GM23248 (cell line): ENCODE results near the gene CAMLG. TPM values are rescaled to one million over a fixed set of nuclear protein-coding genes. Genes with fewer than 3 reads are reported as not detected.

Experiments used
- DNase-seq: peaks from one replicate; pipeline ENCODE4 v3.0.0-alpha.2; 2015
- H2AFZ ChIP-seq: fragments of 200-600 bp; sonication (generic); 2 replicates; pipeline ENCODE4 v1.6.1; 2016; ENCODE audit warnings: antibody characterized with exemption
- H3F3A ChIP-seq: fragments of 200-600 bp; sonication (generic); 2 replicates; pipeline ENCODE4 v1.6.1; 2016; ENCODE audit warnings: mild to moderate bottlenecking, antibody characterized with exemption, mixed run types; ENCODE audit not compliant: insufficient read depth
- H3K27ac ChIP-seq: fragments of 200-600 bp; sonication (generic); 2 replicates; pipeline ENCODE4 v1.5.1; 2016; ENCODE audit warnings: mild to moderate bottlenecking
- H3K27me3 ChIP-seq: fragments of 200-600 bp; sonication (generic); replicated peaks from 2 replicates; pipeline ENCODE4 v1.6.1; 2016; ENCODE audit warnings: mild to moderate bottlenecking; ENCODE audit not compliant: insufficient read depth
- H3K36me3 ChIP-seq: fragments of 200-600 bp; sonication (generic); 2 replicates; pipeline ENCODE4 v1.6.1; 2016; ENCODE audit warnings: low read depth, mild to moderate bottlenecking
- H3K4me1 ChIP-seq: fragments of 200-600 bp; sonication (generic); 2 replicates; pipeline ENCODE4 v1.6.1; 2016; ENCODE audit warnings: mild to moderate bottlenecking; ENCODE audit not compliant: insufficient read depth
- H3K4me2 ChIP-seq: fragments of 200-600 bp; sonication (generic); one replicate; pipeline ENCODE4 v1.6.1; 2016; ENCODE audit warnings: mild to moderate bottlenecking; ENCODE audit not compliant: unreplicated experiment
- H3K4me3 ChIP-seq: fragments of 200-600 bp; sonication (generic); 2 replicates; pipeline ENCODE4 v1.5.1; 2016; ENCODE audit warnings: mild to moderate bottlenecking
- H3K79me2 ChIP-seq: fragments of 200-600 bp; sonication (generic); 2 replicates; pipeline ENCODE4 v1.6.1; 2016; ENCODE audit warnings: mild to moderate bottlenecking; ENCODE audit not compliant: insufficient read depth
- H3K9ac ChIP-seq: fragments of 200-600 bp; sonication (generic); 2 replicates; pipeline ENCODE4 v1.6.1; 2016; ENCODE audit warnings: mild to moderate bottlenecking
- H3K9me2 ChIP-seq: fragments of 200-600 bp; sonication (generic); 2 replicates; pipeline ENCODE4 v1.6.1; 2016; ENCODE audit warnings: mixed run types, mild to moderate bottlenecking, moderate library complexity; ENCODE audit not compliant: insufficient read depth
- H3K9me3 ChIP-seq: fragments of 200-600 bp; sonication (generic); one replicate; pipeline ENCODE4 v1.6.1; 2017; ENCODE audit warnings: low read depth
- H4K20me1 ChIP-seq: fragments of 200-600 bp; sonication (generic); 2 replicates; pipeline ENCODE4 v1.6.0; 2016; ENCODE audit not compliant: insufficient read depth
- EZH2 ChIP-seq: fragments of 200-600 bp; sonication (generic); IDR thresholded peaks from 2 replicates; pipeline ENCODE4 v1.6.1; 2018; ENCODE audit warnings: antibody characterized with exemption, mild to moderate bottlenecking; ENCODE audit not compliant: insufficient read depth, poor library complexity, severe bottlenecking
- EZH2phosphoT487 ChIP-seq: fragments of 200-600 bp; sonication (generic); IDR thresholded peaks from 2 replicates; pipeline ENCODE4 v1.6.1; 2018; ENCODE audit warnings: antibody characterized with exemption, moderate library complexity, mild to moderate bottlenecking, low read depth; ENCODE audit not compliant: insufficient read depth
- WGBS, 2 experiments: methylation state at CpG; one replicate each; pipeline ENCODE4 v1.1.6; 2015 to 2017; ENCODE audit warnings: low lambda C conversion rate in 2 of 2, low coverage in 1 of 2; ENCODE audit errors: missing lambda C conversion rate in 2 of 2; 5-methylcytosine and 5-hydroxymethylcytosine counted together
- in situ Hi-C: fragments of 300-500 bp; cut with MboI; formaldehyde crosslinking; loops from 2 replicates; pipeline ENCODE4 v1.15.0; 2020
- polyA plus RNA-seq: library from polyadenylated mRNA; unstranded; fragments of >200 nt; fragmentation: Nextera tagmentation; extraction: Ambion mirVana; gene quantifications from 2 replicates; pipeline ENCODE4 v1.2.1, GENCODE V29; 2016
- total RNA-seq: library from RNA; depleted of rRNA; stranded (reverse); fragments of >200 nt; shearing (Covaris generic); gene quantifications from 2 replicates; pipeline ENCODE4 v1.2.3, GENCODE V29; 2014

The CAMLG gene
- total and polyA plus RNA-seq, 2 experiments from 2014 or later: 35.3 to 45.0 TPM

DNA sequence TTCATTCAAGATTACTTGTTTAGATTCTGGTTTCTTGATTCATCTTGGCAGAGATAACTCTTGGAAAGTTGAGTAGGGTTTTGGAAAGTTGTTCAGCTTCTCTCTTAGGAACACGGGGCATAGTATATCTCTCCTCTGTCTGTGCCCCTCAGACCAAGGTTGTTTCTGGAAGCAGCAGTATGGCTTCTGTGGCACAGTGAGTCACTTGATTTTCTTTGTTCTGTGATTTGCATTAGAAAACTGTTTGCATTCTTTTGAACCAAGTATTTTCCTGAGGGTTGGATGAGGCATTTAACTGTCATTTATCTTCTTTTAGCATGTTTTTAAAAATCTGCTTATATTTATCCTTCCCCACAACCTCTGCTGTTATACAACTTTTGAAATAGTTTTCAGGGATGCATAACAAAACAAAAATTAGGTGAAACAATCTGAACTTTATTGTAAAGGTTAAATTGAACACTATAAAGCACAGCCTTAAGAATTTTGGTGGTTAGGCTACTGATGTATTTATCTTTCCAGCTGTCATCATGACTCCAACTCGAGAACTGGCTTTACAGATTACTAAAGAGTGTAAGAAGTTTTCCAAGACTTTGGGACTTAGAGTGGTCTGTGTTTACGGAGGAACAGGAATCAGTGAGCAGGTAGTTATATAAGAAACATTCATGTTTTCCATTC lies 46.7 kb downstream of the CAMLG start:
- no peaks in the 10 kb centered on the region for H3K9me2 ChIP-seq
- peak overlapping the region; percentile 21 for H3K27ac ChIP-seq
- TF ChIP-seq EZH2 (no peak), EZH2phosphoT487 (peak; percentile 85)
- peaks cover 22% of the 10 kb centered on the region for H3F3A ChIP-seq
- peaks cover 14% of the 10 kb centered on the region for H3K4me1 ChIP-seq
- WGBS, 2 experiments: 41 to 47% methylated on average over 3 of the region's 3 CpGs
- H3K27me3 ChIP-seq: no peaks in the 10 kb centered on the region
- no peak overlapping the region for H3K4me2 ChIP-seq
- H3K4me3 ChIP-seq: no peak overlapping the region
- no peak overlapping the region for H2AFZ ChIP-seq
- in situ Hi-C loops: no loop called here
- no peak overlapping the region for H3K9ac ChIP-seq
- H3K79me2 ChIP-seq: peaks cover 7% of the 10 kb centered on the region
- peak; percentile 61 for DNase-seq
- H4K20me1 ChIP-seq: no peaks in the 10 kb centered on the region
- peaks cover 60% of the 10 kb centered on the region for H3K36me3 ChIP-seq
- no peaks in the 10 kb centered on the region for H3K9me3 ChIP-seq

DNA sequence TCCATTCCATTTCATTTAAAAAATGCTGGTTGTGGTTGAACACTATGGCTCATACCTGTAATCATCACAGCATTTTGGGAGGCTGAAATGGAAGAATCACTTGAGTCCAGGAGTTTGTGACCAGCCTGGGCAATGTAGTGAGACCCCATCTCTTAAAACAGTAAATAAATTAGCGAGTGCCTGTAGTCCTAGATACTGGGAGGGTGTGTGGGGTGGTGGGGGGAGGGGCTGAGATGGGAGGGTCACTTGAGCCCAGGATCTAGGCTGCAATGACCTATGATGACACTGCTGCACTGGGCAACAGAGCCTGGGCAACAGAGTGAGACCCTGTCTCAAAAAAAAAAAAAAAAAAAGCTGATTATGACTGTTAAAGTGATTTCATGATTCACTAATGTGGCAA lies 49.3 kb downstream of the CAMLG start:
- H3K9me3 ChIP-seq: no peaks in the 10 kb centered on the region
- WGBS, 2 experiments: 100% methylated on average over 1 of the region's 1 CpG
- no peak for DNase-seq
- peaks cover 68% of the 10 kb centered on the region for H3K36me3 ChIP-seq
- peaks cover 7% of the 10 kb centered on the region for H3K79me2 ChIP-seq
- H2AFZ ChIP-seq: no peak overlapping the region
- H3K4me1 ChIP-seq: peaks cover 14% of the 10 kb centered on the region
- peaks cover 22% of the 10 kb centered on the region for H3F3A ChIP-seq
- no peak overlapping the region for H3K27ac ChIP-seq
- no peaks in the 10 kb centered on the region for H3K9me2 ChIP-seq
- no peaks in the 10 kb centered on the region for H4K20me1 ChIP-seq
- H3K4me2 ChIP-seq: no peak overlapping the region
- in situ Hi-C loops: no loop called here
- H3K9ac ChIP-seq: no peak overlapping the region
- no peak overlapping the region for H3K4me3 ChIP-seq
- no peaks in the 10 kb centered on the region for H3K27me3 ChIP-seq
- TF ChIP-seq EZH2phosphoT487: no peak
- no peak for TF ChIP-seq EZH2

DNA sequence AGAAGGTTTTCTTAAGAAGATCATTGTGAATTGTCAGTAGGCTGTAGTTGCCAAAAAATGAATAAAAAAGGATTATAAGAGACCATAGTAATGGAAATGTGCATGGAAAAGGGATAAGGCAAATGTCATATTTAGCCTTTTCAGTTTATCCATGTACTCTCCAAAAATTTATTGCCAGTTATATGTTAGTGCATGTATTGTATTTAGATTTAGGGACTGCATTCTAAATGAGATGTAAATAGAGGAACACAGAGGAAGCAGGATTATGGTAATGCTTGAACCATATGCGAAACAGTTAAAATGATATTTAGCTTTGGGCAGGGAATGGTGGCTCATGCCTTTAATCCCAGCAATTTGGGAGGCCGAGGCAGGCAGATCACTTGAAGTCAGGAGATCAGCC lies 53.2 kb downstream of the CAMLG start:
- H3K36me3 ChIP-seq: peaks cover 78% of the 10 kb centered on the region
- H3K27me3 ChIP-seq: no peaks in the 10 kb centered on the region
- no peaks in the 10 kb centered on the region for H3K9me2 ChIP-seq
- H3K79me2 ChIP-seq: peaks cover 7% of the 10 kb centered on the region
- H3K4me2 ChIP-seq: no peak overlapping the region
- no peak overlapping the region for H2AFZ ChIP-seq
- no peak for DNase-seq
- WGBS, 2 experiments: 97 to 100% methylated on average over 2 of the region's 2 CpGs
- H3K27ac ChIP-seq: no peak overlapping the region
- H3K9me3 ChIP-seq: no peaks in the 10 kb centered on the region
- H4K20me1 ChIP-seq: no peaks in the 10 kb centered on the region
- peaks cover 12% of the 10 kb centered on the region; the same call in 1 of the 2 replicates for H3F3A ChIP-seq
- peaks cover 4% of the 10 kb centered on the region; the same call in 1 of the 2 replicates for H3K4me1 ChIP-seq
- H3K9ac ChIP-seq: no peak overlapping the region
- in situ Hi-C loops: no loop called here
- H3K4me3 ChIP-seq: no peak overlapping the region
- TF ChIP-seq EZH2 (no peak), EZH2phosphoT487 (no peak)

DNA sequence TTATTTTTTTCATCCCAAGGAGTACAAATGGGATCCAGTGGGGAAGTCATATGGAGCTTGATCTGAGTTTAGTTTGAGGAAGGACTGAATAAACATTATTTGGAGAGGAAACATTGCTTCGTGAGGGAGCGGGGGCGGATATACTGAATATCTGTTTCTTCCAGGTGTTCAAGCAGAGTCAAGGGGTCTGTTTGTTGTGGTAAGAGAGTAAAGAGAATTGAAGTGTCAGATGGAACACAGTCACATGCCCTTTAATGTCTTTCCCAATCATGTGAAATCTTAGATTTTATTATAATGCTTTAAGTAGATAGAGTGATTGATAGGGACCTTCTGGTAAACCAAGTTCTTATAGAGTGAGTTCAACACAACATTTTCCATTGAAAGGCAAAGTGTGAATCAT lies 53.9 kb downstream of the CAMLG start:
- no peak overlapping the region for H3K4me3 ChIP-seq
- no peak overlapping the region for H2AFZ ChIP-seq
- no peak for DNase-seq
- H4K20me1 ChIP-seq: no peaks in the 10 kb centered on the region
- peaks cover 7% of the 10 kb centered on the region; the same call in 1 of the 2 replicates for H3K79me2 ChIP-seq
- H3K4me1 ChIP-seq: peaks cover 4% of the 10 kb centered on the region; the same call in 1 of the 2 replicates
- in situ Hi-C loops: no loop called here
- no peaks in the 10 kb centered on the region for H3K9me2 ChIP-seq
- no peaks in the 10 kb centered on the region for H3K27me3 ChIP-seq
- no peak for TF ChIP-seq EZH2phosphoT487
- TF ChIP-seq EZH2: no peak
- no peak overlapping the region for H3K4me2 ChIP-seq
- H3K9ac ChIP-seq: no peak overlapping the region
- H3F3A ChIP-seq: peaks cover 12% of the 10 kb centered on the region; the same call in 1 of the 2 replicates
- H3K36me3 ChIP-seq: peaks cover 74% of the 10 kb centered on the region
- WGBS, 2 experiments: 98 to 99% methylated on average over 3 of the region's 3 CpGs
- H3K27ac ChIP-seq: no peak overlapping the region
- no peaks in the 10 kb centered on the region for H3K9me3 ChIP-seq
